NK-92 (cell line): Measurements from ENCODE around the gene RTN3.

ENCODE experiments used
- DNase-seq: peaks from one replicate; lab custom pipeline; 2025; ENCODE audit not compliant: unreplicated experiment; lab: John Stamatoyannopoulos, UW

Gene RTN3

GRCh38 chr11:63736864-63737263 is 55.6 kb downstream of the RTN3 start:
- DNase-seq, result no peak

- DNase-seq, result no peak
Observed at GRCh38 chr11:63737718-63738117, 56.4 kb downstream of the RTN3 start.

DNA sequence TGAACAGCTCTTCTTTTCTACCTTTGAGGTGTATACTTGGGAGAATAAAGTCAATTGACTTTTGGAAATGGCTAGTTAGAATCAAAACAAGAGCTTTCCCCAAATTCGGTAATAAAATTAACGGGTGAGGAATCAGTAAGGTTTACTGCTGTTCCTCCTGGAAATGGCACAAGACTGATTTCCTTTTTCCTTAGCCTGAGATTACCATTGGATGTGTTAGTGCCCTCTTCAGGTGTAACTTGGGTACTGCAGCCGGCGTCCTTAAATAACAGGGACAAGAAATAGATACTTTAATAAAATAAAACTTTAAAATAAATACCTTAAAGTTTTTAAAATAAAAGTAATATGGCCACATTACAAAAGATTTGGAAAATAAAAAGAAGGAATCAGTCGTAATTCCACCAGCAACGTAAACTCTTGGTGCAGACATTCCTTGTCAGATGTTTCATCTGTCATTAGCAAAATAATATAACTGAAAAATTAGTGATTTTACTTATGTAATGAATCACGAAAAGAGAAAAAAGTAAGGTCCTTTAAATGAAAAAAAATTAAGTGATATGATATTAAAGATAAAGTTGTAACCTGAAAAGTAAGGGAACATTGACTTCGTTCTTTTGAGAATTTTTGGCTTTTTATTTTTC is 57.5 kb downstream of the RTN3 start:
- DNase-seq, result no peak

GRCh38 chr11:63745304-63746170 is 64.2 kb downstream of the RTN3 start:
- DNase-seq, result no peak

DNA sequence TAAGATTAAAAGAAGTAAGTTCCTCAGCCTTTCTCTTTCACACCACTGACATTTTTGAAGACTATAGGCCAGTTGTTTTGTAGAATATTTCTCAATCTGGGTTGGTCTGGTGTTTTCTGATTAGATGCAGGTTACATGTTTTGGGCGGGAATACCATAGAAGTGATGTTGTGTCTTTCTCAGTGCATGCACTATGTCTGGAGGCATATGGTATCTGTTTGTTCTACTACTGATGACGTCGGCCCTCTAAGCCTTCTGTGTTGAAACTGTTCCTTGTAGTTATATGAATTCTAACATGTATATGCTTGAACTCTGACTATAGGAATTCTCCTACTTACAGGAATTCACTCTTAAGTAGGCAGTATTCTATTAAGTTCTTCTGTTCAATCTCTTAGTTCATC is 65.7 kb downstream of the RTN3 start:
- no peak for DNase-seq

- DNase-seq, result no peak
Observed at GRCh38 chr11:63749624-63750023, 68.3 kb downstream of the RTN3 start.

GRCh38 chr11:63756919-63757761 is 75.8 kb downstream of the RTN3 start:
- no peak for DNase-seq

- DNase-seq, result no peak
Observed at GRCh38 chr11:63760487-63761079, 79.3 kb downstream of the RTN3 start.

DNA sequence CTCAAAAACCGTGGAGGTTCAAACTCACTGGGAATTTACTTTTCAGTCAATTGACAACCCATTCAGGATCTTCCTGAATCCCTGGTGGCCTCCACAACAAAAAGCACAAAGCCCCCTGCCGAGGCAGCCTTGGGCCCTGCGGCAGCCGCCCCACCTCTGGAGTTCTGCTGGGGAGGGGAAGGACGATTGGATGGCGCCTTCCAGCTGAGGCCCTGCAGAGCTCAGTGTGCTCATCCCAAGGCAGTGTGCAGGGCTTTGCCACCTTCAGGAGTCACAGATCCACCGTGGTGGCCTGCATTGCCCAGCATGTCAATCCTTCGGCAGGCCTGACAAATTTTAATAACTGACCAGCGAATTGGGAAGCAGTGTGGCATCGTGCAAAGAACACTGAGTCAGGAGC is 79.9 kb downstream of the RTN3 start:
- DNase-seq, result no peak

DNA sequence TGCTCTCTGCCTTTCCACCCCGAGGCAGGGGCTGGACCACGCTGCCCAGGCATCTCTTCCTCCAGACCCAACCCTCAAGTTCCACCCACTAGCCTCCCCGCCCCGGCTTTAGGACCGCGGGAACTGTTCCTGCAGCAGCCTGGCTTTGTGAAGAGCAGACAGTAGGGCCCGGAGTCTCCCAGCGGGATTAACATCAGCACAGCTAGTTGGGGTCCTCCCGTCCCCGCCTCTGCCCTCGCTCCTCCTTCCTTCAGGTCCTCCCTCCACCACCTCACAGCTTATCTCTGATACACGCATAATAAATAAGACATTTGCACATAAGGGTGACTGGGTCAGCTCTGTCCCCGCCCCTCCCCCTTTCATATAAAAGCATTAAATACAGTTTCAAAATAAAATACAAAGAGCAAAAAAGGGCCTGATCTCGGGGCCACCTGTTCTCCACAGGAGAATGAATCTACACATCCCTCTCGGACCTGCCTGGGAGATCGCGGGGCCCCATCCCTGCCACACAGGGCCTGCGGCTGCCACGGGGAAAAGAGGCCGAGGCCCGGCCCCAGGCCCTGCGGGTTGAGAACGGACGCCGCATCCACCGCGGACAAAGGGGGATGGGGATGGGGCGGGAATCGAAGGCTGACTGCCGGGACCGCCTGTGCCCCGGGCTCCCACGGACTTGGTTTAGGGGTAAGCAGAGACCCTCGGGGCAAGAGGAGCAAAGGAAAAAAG is 80.8 kb downstream of the RTN3 start:
- no peak for DNase-seq

- no peak for DNase-seq
Observed at GRCh38 chr11:63762654-63763495, 81.6 kb downstream of the RTN3 start.

GRCh38 chr11:63763496-63764339 is 82.4 kb downstream of the RTN3 start:
- no peak for DNase-seq

- no peak for DNase-seq
Observed at GRCh38 chr11:63764340-63764678, 83.0 kb downstream of the RTN3 start.

DNA sequence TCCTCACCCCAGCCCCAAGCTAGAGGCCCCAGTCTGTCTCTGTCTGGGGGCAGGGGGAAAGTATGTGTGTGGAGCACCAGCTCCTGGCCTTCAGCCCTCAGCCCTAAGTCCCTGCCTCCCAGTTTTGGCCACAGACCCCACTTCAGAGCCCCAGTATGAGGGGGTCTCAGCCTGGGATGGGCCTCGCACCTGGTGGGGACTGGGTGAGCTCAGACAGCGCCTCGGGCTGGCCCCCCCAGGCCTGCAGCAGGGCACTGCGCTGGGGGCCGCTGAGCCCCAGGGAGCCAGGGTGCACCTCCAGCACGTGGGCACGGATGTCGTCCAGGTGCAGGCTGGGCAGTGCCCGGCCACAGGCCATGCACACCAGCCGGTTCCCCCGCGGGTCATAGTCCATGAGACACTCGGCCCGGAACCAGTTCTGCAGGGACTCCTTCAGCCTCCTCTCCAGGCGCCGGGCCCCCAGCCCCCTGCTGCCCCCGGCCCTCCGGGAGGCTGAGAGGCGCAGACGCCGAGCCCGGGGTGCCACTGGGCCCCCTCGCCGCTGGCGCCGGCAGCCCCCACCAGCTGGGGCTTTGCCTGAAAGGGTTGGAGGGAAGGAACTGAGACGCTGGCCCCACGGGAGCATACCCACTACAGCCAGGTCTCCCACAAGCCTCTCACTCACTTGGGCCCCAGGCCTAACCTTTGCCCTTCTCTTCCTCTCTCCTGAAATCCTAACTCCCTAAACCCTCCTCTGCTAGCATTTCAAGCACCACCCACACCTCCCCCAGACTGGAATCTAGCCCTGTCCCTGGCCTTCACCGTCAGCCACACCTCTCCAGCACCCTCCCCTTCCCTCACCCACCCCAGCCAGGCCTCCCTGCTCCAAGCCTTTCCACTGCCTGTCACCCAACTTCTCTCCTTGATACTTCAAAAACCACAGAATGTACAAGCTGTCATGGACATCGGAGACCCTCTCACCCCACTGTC is 83.7 kb downstream of the RTN3 start:
- no peak for DNase-seq

DNA sequence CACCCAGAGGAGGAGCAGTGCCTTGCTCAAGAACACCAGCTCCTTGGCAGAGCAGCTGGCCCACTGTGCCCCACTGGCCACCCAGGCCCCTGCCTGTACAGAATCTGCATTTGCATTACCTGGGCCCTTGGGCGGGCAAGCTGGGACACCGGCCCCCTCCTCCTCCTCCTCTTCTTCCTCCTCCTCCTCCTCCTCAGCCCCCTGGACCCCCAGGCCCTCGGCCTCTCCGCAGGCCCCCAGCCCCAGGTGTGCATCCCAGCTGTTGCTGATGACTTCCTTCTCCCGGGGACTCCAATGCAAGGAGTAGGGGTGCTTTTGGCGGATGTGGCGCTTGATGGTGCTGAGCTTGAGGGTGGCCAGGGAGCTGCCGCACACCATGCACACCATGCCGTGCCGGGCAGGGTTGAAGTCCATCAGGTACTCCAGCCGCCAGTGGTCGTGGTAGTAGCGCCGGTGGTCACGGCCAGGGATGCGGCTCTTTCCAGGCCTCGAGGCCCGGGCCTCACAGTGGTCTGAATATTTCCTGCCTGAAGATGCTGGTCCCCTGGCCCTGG is 84.5 kb downstream of the RTN3 start:
- no peak for DNase-seq

- no peak for DNase-seq
Observed at GRCh38 chr11:63766531-63767235, 85.4 kb downstream of the RTN3 start.

DNA sequence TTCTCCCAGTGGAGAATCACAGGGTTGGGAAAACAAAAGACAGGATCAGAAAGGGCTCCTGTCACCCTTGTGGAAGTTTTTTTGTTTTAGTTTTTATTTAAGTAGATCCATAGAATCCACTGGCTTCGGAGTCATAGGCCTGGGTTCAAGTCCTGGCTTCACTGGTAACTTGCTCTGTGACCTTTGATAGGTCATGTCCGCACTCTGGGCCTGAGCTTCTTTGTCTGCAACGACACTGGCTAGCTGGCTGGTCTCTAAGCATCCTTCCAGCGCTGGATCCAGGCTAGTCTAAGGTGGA is 85.9 kb downstream of the RTN3 start:
- DNase-seq, result no peak
